HCT116 (cell line): Measurements from ENCODE around the gene UBE3D. TPM values are rescaled to one million over a fixed set of nuclear protein-coding genes. Genes with fewer than 3 reads are reported as not detected.

ENCODE experiments used
- ATAC-seq: fragments of 200-7000 bp; cut with Tn5 transposase; 2 replicates; pipeline ENCODE4 v1.9.1; 2020; ENCODE audit warnings: mild to moderate bottlenecking, moderate library complexity
- BruUV-seq: library from RNA; stranded (reverse); fragments of 400-500 nt; replicated peaks from 2 replicates; lab custom pipeline; 2021; lab: Mats Ljungman, UMichigan
- CTCF ChIA-PET: fragments of 300-600 bp; sonication (Branson Sonifier 250); formaldehyde crosslinking; loops from one replicate; lab custom pipeline; 2021; ENCODE audit warnings: antibody characterized with exemption; lab: Charles Lee
- POLR2A ChIA-PET: fragments of 300-600, 350-600 bp; sonication (Branson Sonifier 250); formaldehyde crosslinking; loops from one replicate; lab custom pipeline; 2021; ENCODE audit warnings: antibody characterized with exemption; lab: Charles Lee
- RAD21 ChIA-PET, 2 experiments: fragments of 300-600 bp; sonication (Branson Sonifier 250); formaldehyde crosslinking; loops; one replicate each; lab custom pipeline; 2023; ENCODE audit warnings: low total read pairs in 2 of 2; ENCODE audit not compliant: uncharacterized antibody in 2 of 2, unreplicated experiment in 2 of 2, low non-redundant PET in 1 of 2; lab: Charles Lee
- DNase-seq: peaks from one replicate; pipeline ENCODE4 v3.0.0-alpha.2; 2010; ENCODE audit warnings: low read depth, low spot score
- H2AFZ ChIP-seq: fragments of 200-600 bp; shearing (Covaris generic), sonication (generic); 2 replicates; pipeline ENCODE4 v1.6.1; 2017; ENCODE audit warnings: low read depth, mixed run types, mixed read lengths, antibody characterized with exemption, low read length; ENCODE audit not compliant: poor library complexity, severe bottlenecking
- H3K27ac ChIP-seq: 2 replicates; pipeline ENCODE4 v1.5.1; 2012; ENCODE audit warnings: low read depth, low read length
- H3K27me3 ChIP-seq: fragments of 200-600 bp; sonication (generic); 2 replicates; pipeline ENCODE4 v1.6.1; 2016; ENCODE audit warnings: mixed run types, low read length, mixed read lengths; ENCODE audit not compliant: insufficient read depth
- H3K36me3 ChIP-seq, 2 experiments: fragments of 200-500 bp in 1 of 2; fragments of 200-600 bp in 1 of 2; sonication (Bioruptor generic) in 1 of 2; sonication (generic) in 1 of 2; 2 replicates each; pipeline versions ENCODE4 v1.5.1 to v1.6.1; 2014 to 2016; ENCODE audit warnings: low read length in 2 of 2, inconsistent platforms in 1 of 2, mixed read lengths in 1 of 2, mixed run types in 1 of 2; ENCODE audit not compliant: insufficient read depth in 2 of 2, control insufficient read depth in 1 of 2
- H3K4me1 ChIP-seq, 2 experiments: fragments of 200-600 bp in 1 of 2; sonication (generic) in 1 of 2; 2 replicates each; pipeline versions ENCODE4 v1.5.1 to v1.6.1; 2012 to 2017; ENCODE audit warnings: low read length in 2 of 2, inconsistent platforms in 1 of 2, mild to moderate bottlenecking in 1 of 2, mixed read lengths in 1 of 2, mixed run types in 1 of 2, moderate library complexity in 1 of 2; ENCODE audit not compliant: insufficient read depth in 2 of 2, control insufficient read depth in 1 of 2
- H3K4me2 ChIP-seq: fragments of 200-600 bp; sonication (generic); 2 replicates; pipeline ENCODE4 v1.6.1; 2017; ENCODE audit warnings: mixed run types, low read length, mixed read lengths
- H3K4me3 ChIP-seq, 2 experiments: fragments of 200-600 bp in 1 of 2; sonication (generic) in 1 of 2; replicated peaks in 1 of 2; 2 replicates each; pipeline ENCODE4 v1.5.1; 2011 to 2016; ENCODE audit warnings: low read length in 2 of 2, control low read depth in 1 of 2, low read depth in 1 of 2, mild to moderate bottlenecking in 1 of 2, mixed read lengths in 1 of 2, mixed run types in 1 of 2
- H3K79me2 ChIP-seq: fragments of 200-600 bp; sonication (generic); 2 replicates; pipeline ENCODE4 v1.6.1; 2017; ENCODE audit warnings: mild to moderate bottlenecking, mixed run types, low read length, moderate library complexity, mixed read lengths; ENCODE audit not compliant: insufficient read depth
- H3K9ac ChIP-seq: fragments of 200-600 bp; sonication (generic); 2 replicates; pipeline ENCODE4 v1.6.1; 2016; ENCODE audit warnings: low read length, mixed read lengths
- H3K9me2 ChIP-seq: fragments of 200-600 bp; sonication (generic), shearing (Covaris generic); 2 replicates; pipeline ENCODE4 v1.6.1; 2017; ENCODE audit warnings: mixed run types, mild to moderate bottlenecking, moderate library complexity; ENCODE audit not compliant: insufficient read depth
- H3K9me3 ChIP-seq, 2 experiments: fragments of 200-500 bp in 1 of 2; fragments of 200-600 bp in 1 of 2; sonication (Bioruptor generic) in 1 of 2; sonication (generic) in 1 of 2; 2 replicates each; pipeline ENCODE4 v1.6.1; 2014 to 2017; ENCODE audit warnings: low read length in 2 of 2, mixed read lengths in 2 of 2, inconsistent platforms in 1 of 2, low read depth in 1 of 2, mild to moderate bottlenecking in 1 of 2, mixed run types in 1 of 2, moderate library complexity in 1 of 2; ENCODE audit not compliant: control insufficient read depth in 1 of 2, insufficient read depth in 1 of 2
- H4K20me1 ChIP-seq: fragments of 200-600 bp; sonication (generic), shearing (Covaris generic); 2 replicates; pipeline ENCODE4 v1.6.1; 2017; ENCODE audit warnings: mixed run types, mild to moderate bottlenecking, moderate library complexity; ENCODE audit not compliant: insufficient read depth
- ELF1 ChIP-seq: IDR thresholded peaks from 2 replicates; pipeline ENCODE4 v1.6.1; 2012; ENCODE audit warnings: low read depth, borderline replicate concordance
- JUND ChIP-seq: IDR thresholded peaks from 2 replicates; pipeline ENCODE4 v1.6.1; 2012
- REST ChIP-seq: IDR thresholded peaks from 2 replicates; pipeline ENCODE4 v1.6.1; 2012; ENCODE audit warnings: low read depth
- SP1 ChIP-seq: IDR thresholded peaks from 2 replicates; pipeline ENCODE4 v1.6.1; 2012; ENCODE audit warnings: low read depth
- ZBTB33 ChIP-seq: IDR thresholded peaks from 2 replicates; pipeline ENCODE4 v1.6.1; 2011; ENCODE audit warnings: mild to moderate bottlenecking, low read length, moderate library complexity; ENCODE audit not compliant: insufficient replicate concordance; ENCODE audit errors: extremely low read depth
- intact Hi-C: fragments of 100-400 bp; cut with micrococcal nuclease; formaldehyde crosslinking; loops from 2 replicates; pipeline ENCODE4 v1.10.0; 2022
- total RNA-seq: library from RNA; stranded (reverse); gene quantifications from one replicate; pipeline ENCODE4 v1.2.1, GENCODE V29; 2021; ENCODE audit not compliant: unreplicated experiment

The UBE3D gene
- total RNA-seq, 1 experiment from 2014 or later = 9.0 TPM

DNA sequence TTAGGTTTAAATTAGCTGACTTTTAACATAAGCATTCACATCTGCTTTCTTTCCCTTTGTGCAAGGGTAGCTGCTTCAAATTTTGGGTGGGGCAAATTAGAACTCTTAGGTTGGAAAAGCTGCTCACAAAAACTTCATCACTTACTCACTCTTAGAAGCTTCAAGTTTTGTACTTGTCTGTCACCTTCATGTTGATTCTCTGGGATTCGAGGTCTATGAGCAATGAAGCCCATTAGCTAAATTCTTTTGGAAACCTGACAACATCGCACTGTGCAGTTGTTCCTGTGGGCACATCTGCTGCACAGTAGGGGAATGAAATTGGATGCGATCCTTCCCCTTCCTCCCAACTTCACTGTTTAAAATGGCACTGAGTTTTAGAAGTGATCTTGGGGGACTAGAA, 156.1 kb downstream of the UBE3D start (continued):
- no peak for TF ChIP-seq ZBTB33

DNA sequence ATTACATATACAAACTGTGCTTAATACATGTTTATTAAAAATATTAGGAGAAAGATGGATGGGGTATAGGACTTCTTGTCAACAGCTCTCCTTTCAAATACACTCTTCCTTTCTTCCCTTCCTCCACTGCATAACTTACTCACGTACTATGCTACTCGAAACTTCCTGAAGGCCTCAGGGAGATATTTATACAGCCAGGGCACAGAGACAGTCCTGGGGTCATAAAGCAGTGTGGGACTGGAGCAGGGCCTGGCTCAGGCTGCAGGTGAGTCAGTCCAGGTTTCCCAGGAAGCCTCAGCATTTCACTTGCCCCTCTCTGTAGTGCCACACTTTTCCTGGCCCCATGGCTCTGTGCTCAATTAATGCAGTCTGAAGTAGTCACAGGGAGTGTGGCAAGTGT, 157.0 kb downstream of the UBE3D start:
- Histone ChIP-seq H3K4me2 (no peak overlapping the region), H3K9ac (no peak overlapping the region), H3K36me3 (no peaks in the 10 kb centered on the region), H3K4me3 (no peak overlapping the region), H3K9me2 (no peaks in the 10 kb centered on the region), H3K9me3 (no peaks in the 10 kb centered on the region), H2AFZ (no peak overlapping the region), H4K20me1 (no peaks in the 10 kb centered on the region), H3K4me1 (peaks cover 0 to 12% of the 10 kb centered on the region in 2 experiments; a peak in 1 of 4 replicates), H3K27ac (no peak overlapping the region), H3K79me2 (no peaks in the 10 kb centered on the region), H3K27me3 (no peaks in the 10 kb centered on the region)
- CTCF ChIA-PET = no interaction called here
- BruUV-seq = no TSS peak
- no peak for TF ChIP-seq JUND
- no peak for TF ChIP-seq SP1
- no peak for TF ChIP-seq ZBTB33
- TF ChIP-seq REST = no peak
- no peak for TF ChIP-seq ELF1
- ATAC-seq = no peak
- intact Hi-C loops = no loop called here
- DNase-seq = no peak
- RAD21 ChIA-PET = no interaction called here
- POLR2A ChIA-PET = no interaction called here
